HepG2 (cell line): ENCODE data around the gene STUB1. TPM values are rescaled to one million over a fixed set of nuclear protein-coding genes. Genes with fewer than 3 reads are reported as not detected.

Experiments used
- HMG20B ChIP-seq: conservative IDR thresholded peaks from 2 replicates; pipeline ENCODE4 v1.6.1; 2016; ENCODE audit warnings: missing genetic modification reagents, missing compliant biosample characterization
- HOXA7 ChIP-seq: sonication (generic); formaldehyde crosslinking; IDR thresholded peaks from 2 replicates; pipeline ENCODE4 v1.8.1; 2022; ENCODE audit warnings: mild to moderate bottlenecking, missing genetic modification reagents, moderate library complexity
- KAT2B ChIP-seq: fragments of 150-350 bp; IDR thresholded peaks from 2 replicates; pipeline ENCODE4 v1.6.1; 2014; ENCODE audit warnings: low read depth, low read length, borderline replicate concordance
- KLF12 ChIP-seq: sonication (generic); formaldehyde crosslinking; IDR thresholded peaks from 2 replicates; pipeline ENCODE4 v1.4.0; 2020; ENCODE audit warnings: missing genetic modification reagents, borderline replicate concordance
- PBX2 ChIP-seq: IDR thresholded peaks from 2 replicates; pipeline ENCODE4 v1.6.1; 2016; ENCODE audit warnings: control low read depth
- RFX1 ChIP-seq: fragments of 450-650 bp; IDR thresholded peaks from 2 replicates; pipeline ENCODE4 v1.6.1; 2017
- SOX6 ChIP-seq, 2 experiments: fragments of 450-650 bp in 1 of 2; sonication (generic) in 1 of 2; formaldehyde crosslinking in 1 of 2; IDR thresholded peaks; 2 replicates each; pipeline versions ENCODE4 v1.4.0 to v1.6.1; 2017 to 2020; ENCODE audit warnings: antibody characterized with exemption in 1 of 2, mild to moderate bottlenecking in 1 of 2, missing genetic modification reagents in 1 of 2
- ZNF460 ChIP-seq: sonication (generic); formaldehyde crosslinking; IDR thresholded peaks from 2 replicates; pipeline ENCODE4 v1.5.1; 2020; ENCODE audit warnings: missing genetic modification reagents, mild to moderate bottlenecking, borderline replicate concordance
- ZNF557 ChIP-seq: sonication (generic); formaldehyde crosslinking; IDR thresholded peaks from 2 replicates; pipeline ENCODE4 v1.4.0; 2020; ENCODE audit warnings: missing genetic modification reagents
- ZNF782 ChIP-seq: sonication (generic); formaldehyde crosslinking; IDR thresholded peaks from 2 replicates; pipeline ENCODE4 v1.4.0; 2020; ENCODE audit warnings: missing genetic modification reagents, mild to moderate bottlenecking, borderline replicate concordance
- ZNF790 ChIP-seq: sonication (generic); formaldehyde crosslinking; IDR thresholded peaks from 2 replicates; pipeline ENCODE4 v1.8.0; 2022; ENCODE audit warnings: missing genetic modification reagents, mild to moderate bottlenecking, borderline replicate concordance
- ZNF816 ChIP-seq: sonication (generic); formaldehyde crosslinking; IDR thresholded peaks from 2 replicates; pipeline ENCODE4 v1.8.0; 2022; ENCODE audit warnings: missing genetic modification reagents, mild to moderate bottlenecking, borderline replicate concordance
- polyA plus RNA-seq, 8 experiments: library from polyadenylated mRNA; depleted of rRNA in 3 of 8; stranded (reverse) in 7 of 8; unstranded in 1 of 8; fragments of >200 nt; fragmentation: Illumina TruSeq in 4 of 8; extraction: Trizol in 4 of 8; gene quantifications; 2 replicates each; pipeline versions ENCODE4 v1.2.1 to v1.2.3, GENCODE V29; 2011 to 2016; ENCODE audit warnings: low read depth in 4 of 8, missing spikeins in 1 of 8, mixed read lengths in 1 of 8; ENCODE audit not compliant: insufficient read depth in 1 of 8
- total RNA-seq, 5 experiments: library from RNA; depleted of rRNA; stranded (reverse); fragments of >200 nt; fragmentation: Illumina TruSeq; extraction: Trizol; gene quantifications; 2 replicates each; pipeline ENCODE4 v1.2.3, GENCODE V29; 2016; ENCODE audit warnings: low read depth in 1 of 5
- TF ChIP-seq, protein P1 (sequence below): sonication (generic); formaldehyde crosslinking; IDR thresholded peaks from 2 replicates; pipeline ENCODE4 v1.4.0; 2020; ENCODE audit warnings: missing genetic modification reagents, borderline replicate concordance
- TF ChIP-seq, protein P2 (sequence below): IDR thresholded peaks from 2 replicates; pipeline ENCODE4 v1.6.1; 2016; ENCODE audit warnings: mild to moderate bottlenecking, missing biosample characterization, missing genetic modification reagents
- TF ChIP-seq, protein P3 (sequence below): sonication (generic); formaldehyde crosslinking; IDR thresholded peaks from 2 replicates; pipeline ENCODE4 v1.5.1; 2020; ENCODE audit warnings: mild to moderate bottlenecking, missing genetic modification reagents, borderline replicate concordance
- TF ChIP-seq, protein P4 (sequence below): sonication (generic); formaldehyde crosslinking; IDR thresholded peaks from 2 replicates; pipeline ENCODE4 v1.4.0; 2020; ENCODE audit warnings: missing genetic modification reagents

STUB1 gene
- total and polyA plus RNA-seq, 2 of the 13 experiments (the other 11 are each of a cell fraction or from before 2014, with no cell fraction given), result 52.9 to 78.2 TPM

GRCh38 chr16:630815-631405 is 49.3 kb upstream of the STUB1 start, which contains the start of gene WFIKKN1 (continued):
- TF ChIP-seq, protein P1, sequence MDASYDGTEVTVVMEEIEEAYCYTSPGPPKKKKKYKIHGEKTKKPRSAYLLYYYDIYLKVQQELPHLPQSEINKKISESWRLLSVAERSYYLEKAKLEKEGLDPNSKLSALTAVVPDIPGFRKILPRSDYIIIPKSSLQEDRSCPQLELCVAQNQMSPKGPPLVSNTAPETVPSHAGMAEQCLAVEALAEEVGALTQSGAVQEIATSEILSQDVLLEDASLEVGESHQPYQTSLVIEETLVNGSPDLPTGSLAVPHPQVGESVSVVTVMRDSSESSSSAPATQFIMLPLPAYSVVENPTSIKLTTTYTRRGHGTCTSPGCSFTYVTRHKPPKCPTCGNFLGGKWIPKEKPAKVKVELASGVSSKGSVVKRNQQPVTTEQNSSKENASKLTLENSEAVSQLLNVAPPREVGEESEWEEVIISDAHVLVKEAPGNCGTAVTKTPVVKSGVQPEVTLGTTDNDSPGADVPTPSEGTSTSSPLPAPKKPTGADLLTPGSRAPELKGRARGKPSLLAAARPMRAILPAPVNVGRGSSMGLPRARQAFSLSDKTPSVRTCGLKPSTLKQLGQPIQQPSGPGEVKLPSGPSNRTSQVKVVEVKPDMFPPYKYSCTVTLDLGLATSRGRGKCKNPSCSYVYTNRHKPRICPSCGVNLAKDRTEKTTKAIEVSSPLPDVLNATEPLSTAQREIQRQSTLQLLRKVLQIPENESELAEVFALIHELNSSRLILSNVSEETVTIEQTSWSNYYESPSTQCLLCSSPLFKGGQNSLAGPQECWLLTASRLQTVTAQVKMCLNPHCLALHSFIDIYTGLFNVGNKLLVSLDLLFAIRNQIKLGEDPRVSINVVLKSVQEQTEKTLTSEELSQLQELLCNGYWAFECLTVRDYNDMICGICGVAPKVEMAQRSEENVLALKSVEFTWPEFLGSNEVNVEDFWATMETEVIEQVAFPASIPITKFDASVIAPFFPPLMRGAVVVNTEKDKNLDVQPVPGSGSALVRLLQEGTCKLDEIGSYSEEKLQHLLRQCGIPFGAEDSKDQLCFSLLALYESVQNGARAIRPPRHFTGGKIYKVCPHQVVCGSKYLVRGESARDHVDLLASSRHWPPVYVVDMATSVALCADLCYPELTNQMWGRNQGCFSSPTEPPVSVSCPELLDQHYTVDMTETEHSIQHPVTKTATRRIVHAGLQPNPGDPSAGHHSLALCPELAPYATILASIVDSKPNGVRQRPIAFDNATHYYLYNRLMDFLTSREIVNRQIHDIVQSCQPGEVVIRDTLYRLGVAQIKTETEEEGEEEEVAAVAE, result no peak
- TF ChIP-seq RFX1 (no peak), HMG20B (CRISPR knock-in tag) (no peak), SOX6 (IDR thresholded peaks at IDR 0.05) (no peak), SOX6 (CRISPR knock-in tag; IDR thresholded peaks at IDR 0.05) (0 out of 2 replicates have a peak, but pooled peaks have one; percentile 9), ZNF557 (CRISPR knock-in tag) (no peak), ZNF816 (CRISPR knock-in tag) (no peak), KAT2B (no peak), KLF12 (no peak), ZNF790 (CRISPR knock-in tag) (no peak), PBX2 (no peak), ZNF460 (no peak; the same call in 1 of the 2 replicates), HOXA7 (CRISPR knock-in tag) (no peak), ZNF782 (CRISPR knock-in tag) (no peak; the same call in 1 of the 2 replicates)
- TF ChIP-seq, protein P2, sequence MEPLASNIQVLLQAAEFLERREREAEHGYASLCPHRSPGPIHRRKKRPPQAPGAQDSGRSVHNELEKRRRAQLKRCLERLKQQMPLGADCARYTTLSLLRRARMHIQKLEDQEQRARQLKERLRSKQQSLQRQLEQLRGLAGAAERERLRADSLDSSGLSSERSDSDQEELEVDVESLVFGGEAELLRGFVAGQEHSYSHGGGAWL (CRISPR knock-in tag), result no peak
- TF ChIP-seq, protein P3, sequence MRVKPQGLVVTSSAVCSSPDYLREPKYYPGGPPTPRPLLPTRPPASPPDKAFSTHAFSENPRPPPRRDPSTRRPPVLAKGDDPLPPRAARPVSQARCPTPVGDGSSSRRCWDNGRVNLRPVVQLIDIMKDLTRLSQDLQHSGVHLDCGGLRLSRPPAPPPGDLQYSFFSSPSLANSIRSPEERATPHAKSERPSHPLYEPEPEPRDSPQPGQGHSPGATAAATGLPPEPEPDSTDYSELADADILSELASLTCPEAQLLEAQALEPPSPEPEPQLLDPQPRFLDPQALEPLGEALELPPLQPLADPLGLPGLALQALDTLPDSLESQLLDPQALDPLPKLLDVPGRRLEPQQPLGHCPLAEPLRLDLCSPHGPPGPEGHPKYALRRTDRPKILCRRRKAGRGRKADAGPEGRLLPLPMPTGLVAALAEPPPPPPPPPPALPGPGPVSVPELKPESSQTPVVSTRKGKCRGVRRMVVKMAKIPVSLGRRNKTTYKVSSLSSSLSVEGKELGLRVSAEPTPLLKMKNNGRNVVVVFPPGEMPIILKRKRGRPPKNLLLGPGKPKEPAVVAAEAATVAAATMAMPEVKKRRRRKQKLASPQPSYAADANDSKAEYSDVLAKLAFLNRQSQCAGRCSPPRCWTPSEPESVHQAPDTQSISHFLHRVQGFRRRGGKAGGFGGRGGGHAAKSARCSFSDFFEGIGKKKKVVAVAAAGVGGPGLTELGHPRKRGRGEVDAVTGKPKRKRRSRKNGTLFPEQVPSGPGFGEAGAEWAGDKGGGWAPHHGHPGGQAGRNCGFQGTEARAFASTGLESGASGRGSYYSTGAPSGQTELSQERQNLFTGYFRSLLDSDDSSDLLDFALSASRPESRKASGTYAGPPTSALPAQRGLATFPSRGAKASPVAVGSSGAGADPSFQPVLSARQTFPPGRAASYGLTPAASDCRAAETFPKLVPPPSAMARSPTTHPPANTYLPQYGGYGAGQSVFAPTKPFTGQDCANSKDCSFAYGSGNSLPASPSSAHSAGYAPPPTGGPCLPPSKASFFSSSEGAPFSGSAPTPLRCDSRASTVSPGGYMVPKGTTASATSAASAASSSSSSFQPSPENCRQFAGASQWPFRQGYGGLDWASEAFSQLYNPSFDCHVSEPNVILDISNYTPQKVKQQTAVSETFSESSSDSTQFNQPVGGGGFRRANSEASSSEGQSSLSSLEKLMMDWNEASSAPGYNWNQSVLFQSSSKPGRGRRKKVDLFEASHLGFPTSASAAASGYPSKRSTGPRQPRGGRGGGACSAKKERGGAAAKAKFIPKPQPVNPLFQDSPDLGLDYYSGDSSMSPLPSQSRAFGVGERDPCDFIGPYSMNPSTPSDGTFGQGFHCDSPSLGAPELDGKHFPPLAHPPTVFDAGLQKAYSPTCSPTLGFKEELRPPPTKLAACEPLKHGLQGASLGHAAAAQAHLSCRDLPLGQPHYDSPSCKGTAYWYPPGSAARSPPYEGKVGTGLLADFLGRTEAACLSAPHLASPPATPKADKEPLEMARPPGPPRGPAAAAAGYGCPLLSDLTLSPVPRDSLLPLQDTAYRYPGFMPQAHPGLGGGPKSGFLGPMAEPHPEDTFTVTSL (CRISPR knock-in tag), result no peak
- TF ChIP-seq, protein P4, sequence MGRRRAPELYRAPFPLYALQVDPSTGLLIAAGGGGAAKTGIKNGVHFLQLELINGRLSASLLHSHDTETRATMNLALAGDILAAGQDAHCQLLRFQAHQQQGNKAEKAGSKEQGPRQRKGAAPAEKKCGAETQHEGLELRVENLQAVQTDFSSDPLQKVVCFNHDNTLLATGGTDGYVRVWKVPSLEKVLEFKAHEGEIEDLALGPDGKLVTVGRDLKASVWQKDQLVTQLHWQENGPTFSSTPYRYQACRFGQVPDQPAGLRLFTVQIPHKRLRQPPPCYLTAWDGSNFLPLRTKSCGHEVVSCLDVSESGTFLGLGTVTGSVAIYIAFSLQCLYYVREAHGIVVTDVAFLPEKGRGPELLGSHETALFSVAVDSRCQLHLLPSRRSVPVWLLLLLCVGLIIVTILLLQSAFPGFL (CRISPR knock-in tag), result no peak
